OCI-LY7 (cell line): ENCODE results near the gene EEIG2. TPM values are rescaled to one million over a fixed set of nuclear protein-coding genes. Genes with fewer than 3 reads are reported as not detected.

Experiments used
- BruUV-seq: library from RNA; stranded (reverse); fragments of 400-500 nt; replicated peaks from 2 replicates; lab custom pipeline; 2021; lab: Mats Ljungman, UMichigan
- CTCF ChIA-PET: fragments of 300-600 bp; sonication (Branson Sonifier 250); formaldehyde crosslinking; loops from one replicate; lab custom pipeline; 2022; ENCODE audit warnings: antibody characterized with exemption; ENCODE audit not compliant: unreplicated experiment; lab: Charles Lee
- POLR2A ChIA-PET: fragments of 300-600 bp; sonication (Branson Sonifier 250); formaldehyde crosslinking; loops from one replicate; lab custom pipeline; 2022; ENCODE audit warnings: antibody characterized with exemption; lab: Charles Lee
- DNase-seq: peaks from one replicate; pipeline ENCODE4 v3.0.0-alpha.2; 2015; ENCODE audit warnings: low spot score
- H2AFZ ChIP-seq: fragments of 200-600 bp; sonication (generic), shearing (Covaris generic); 2 replicates; pipeline ENCODE4 v1.6.1; 2014; ENCODE audit warnings: mild to moderate bottlenecking, antibody characterized with exemption, low read length, moderate library complexity
- H3K27ac ChIP-seq: fragments of 200-600 bp; sonication (generic); 2 replicates; pipeline ENCODE4 v1.5.1; 2014; ENCODE audit warnings: mixed run types, low read depth, mild to moderate bottlenecking, moderate library complexity, low read length, inconsistent platforms; ENCODE audit not compliant: poor library complexity, severe bottlenecking
- H3K36me3 ChIP-seq: fragments of 200-600 bp; sonication (generic); 2 replicates; pipeline ENCODE4 v1.6.1; 2014; ENCODE audit warnings: mild to moderate bottlenecking, antibody characterized with exemption, low read length, moderate library complexity, mixed read lengths; ENCODE audit not compliant: insufficient read depth
- H3K4me1 ChIP-seq: fragments of 200-600 bp; sonication (generic); 2 replicates; pipeline ENCODE4 v1.5.1; 2014; ENCODE audit warnings: mild to moderate bottlenecking, low read length; ENCODE audit not compliant: insufficient read depth, poor library complexity, severe bottlenecking
- H3K4me2 ChIP-seq: fragments of 200-600 bp; sonication (generic); 2 replicates; pipeline ENCODE4 v1.6.1; 2014; ENCODE audit warnings: mild to moderate bottlenecking, low read length
- H3K4me3 ChIP-seq: fragments of 200-600 bp; sonication (generic); 2 replicates; pipeline ENCODE4 v1.5.1; 2014; ENCODE audit warnings: mild to moderate bottlenecking, low read depth, low read length; ENCODE audit not compliant: poor library complexity, severe bottlenecking
- H3K79me2 ChIP-seq: fragments of 200-600 bp; sonication (generic); 2 replicates; pipeline ENCODE4 v1.6.1; 2016; ENCODE audit warnings: low read depth, mild to moderate bottlenecking, low read length, moderate library complexity, mixed read lengths; ENCODE audit not compliant: insufficient read depth
- H3K9me2 ChIP-seq: fragments of 200-600 bp; sonication (generic); 2 replicates; pipeline ENCODE4 v1.6.1; 2016; ENCODE audit warnings: mild to moderate bottlenecking, low read length, mixed read lengths; ENCODE audit not compliant: insufficient read depth
- H3K9me3 ChIP-seq: fragments of 200-600 bp; sonication (generic); 2 replicates; pipeline ENCODE4 v1.6.1; 2014; ENCODE audit warnings: mild to moderate bottlenecking, mixed run types, low read length, mixed read lengths
- H4K20me1 ChIP-seq: fragments of 200-600 bp; sonication (generic); 2 replicates; pipeline ENCODE4 v1.6.1; 2014; ENCODE audit warnings: mild to moderate bottlenecking, antibody characterized with exemption, low read length, moderate library complexity, mixed read lengths; ENCODE audit not compliant: insufficient read depth
- CTCF ChIP-seq: fragments of 200-600 bp; sonication (generic); conservative IDR thresholded peaks from 2 replicates; pipeline ENCODE4 v1.5.1; 2014; ENCODE audit warnings: mild to moderate bottlenecking, antibody characterized with exemption, low read length, moderate library complexity, mixed read lengths
- EZH2phosphoT487 ChIP-seq: fragments of 200-600 bp; sonication (generic); IDR thresholded peaks from 2 replicates; pipeline ENCODE4 v1.6.1; 2018; ENCODE audit warnings: low read depth, borderline replicate concordance, mild to moderate bottlenecking, mixed run types, antibody characterized with exemption, low read length, moderate library complexity, mixed read lengths
- intact Hi-C: fragments of 100-400 bp; cut with micrococcal nuclease; formaldehyde crosslinking; loops from one replicate; pipeline ENCODE4 v1.10.0; 2022; ENCODE audit not compliant: unreplicated experiment
- total RNA-seq, 2 experiments: library from RNA; depleted of rRNA in 1 of 2; stranded (reverse); fragments of >200 nt in 1 of 2; shearing (Covaris generic) in 1 of 2; gene quantifications; 2 replicates each; pipeline ENCODE4 v1.2.3, GENCODE V29; 2014 to 2022

The EEIG2 gene
- total RNA-seq, 2 experiments from 2014 or later: 23.1 to 24.7 TPM

- TF ChIP-seq EZH2phosphoT487 (no peak), CTCF (no peak)
- no peaks in the 10 kb centered on the region for H3K36me3 ChIP-seq
- no peaks in the 10 kb centered on the region for H3K9me2 ChIP-seq
- peak overlapping the region; percentile 88 for H2AFZ ChIP-seq
- peak overlapping the region; percentile 91 for H3K27ac ChIP-seq
- intact Hi-C loops: loop anchor here (5.0 to 10.0 kb wide), 3 partner anchors 136 to 592 kb away; partner anchors contain the start of genes GPSM2, PRPF38B and VAV3
- H3K79me2 ChIP-seq: peaks cover 8% of the 10 kb centered on the region; the same call in 1 of the 2 replicates
- H3K4me1 ChIP-seq: peaks cover 47% of the 10 kb centered on the region
- no peaks in the 10 kb centered on the region for H3K9me3 ChIP-seq
- H3K4me3 ChIP-seq: no peak overlapping the region
- BruUV-seq: no TSS peak
- ChIA-PET POLR2A (interaction anchor here (1.0 to 3.1 kb wide), 3 partner anchors 17 to 135 kb away, joined by 3 to 7 read pairs (median 3); no protein-coding TSS in a partner anchor), CTCF (no interaction called here)
- no peaks in the 10 kb centered on the region for H4K20me1 ChIP-seq
- DNase-seq: no peak
- H3K4me2 ChIP-seq: peak overlapping the region; percentile 88
Observed at GRCh38 chr1:108556499-108556898, 3.4 kb upstream of the EEIG2 start.

- TF ChIP-seq CTCF: no peak
- no peak for TF ChIP-seq EZH2phosphoT487
- peak overlapping the region; percentile 25 for H3K4me3 ChIP-seq
- ChIA-PET CTCF (interaction anchor here (1.9 kb wide), 1 partner anchor 135 kb away, joined by 5 read pairs; the partner anchor contains the start of gene PRPF38B), POLR2A (interaction anchor here (0.6 to 3.1 kb wide), 6 partner anchors 12 to 134 kb away, joined by 3 to 7 read pairs (median 3); no protein-coding TSS in a partner anchor)
- no peaks in the 10 kb centered on the region for H3K9me3 ChIP-seq
- no TSS peak for BruUV-seq
- peak overlapping the region; percentile 88 for H2AFZ ChIP-seq
- peak overlapping the region; percentile 91 for H3K27ac ChIP-seq
- H3K36me3 ChIP-seq: no peaks in the 10 kb centered on the region
- H3K4me1 ChIP-seq: peaks cover 53% of the 10 kb centered on the region
- H3K9me2 ChIP-seq: no peaks in the 10 kb centered on the region
- H4K20me1 ChIP-seq: no peaks in the 10 kb centered on the region; the same call in 1 of the 2 replicates
- H3K4me2 ChIP-seq: peak overlapping the region; percentile 88
- peaks cover 12% of the 10 kb centered on the region; the same call in 1 of the 2 replicates for H3K79me2 ChIP-seq
- intact Hi-C loops: loop anchor here (5.0 to 10.0 kb wide), 3 partner anchors 135 to 592 kb away; partner anchors contain the start of genes GPSM2, PRPF38B and VAV3
- peak; percentile 75 for DNase-seq
Observed at GRCh38 chr1:108557296-108557695, 2.6 kb upstream of the EEIG2 start.
